HG02938 (cell line): ENCODE measurements around the gene PDK2.
"Not testable (repeated sequence)": the region's sequence is repeated elsewhere in the genome, so short reads cannot be mapped to it uniquely, and the experiment has no call there.

Experiments used
- ATAC-seq: cut with Tn5 transposase; IDR thresholded peaks from one replicate; pipeline ENCODE4 v1.9.1; 2021; ENCODE audit warnings: mild to moderate bottlenecking, moderate library complexity; ENCODE audit not compliant: unreplicated experiment

Gene PDK2

GRCh38 chr17:50058296-50058953 lies 36.7 kb upstream of the PDK2 start:
- no peak for ATAC-seq

GRCh38 chr17:50059256-50059655 lies 35.9 kb upstream of the PDK2 start:
- no peak for ATAC-seq

GRCh38 chr17:50059759-50060273 lies 35.3 kb upstream of the PDK2 start:
- ATAC-seq = no peak

GRCh38 chr17:50060951-50061712 lies 34.0 kb upstream of the PDK2 start:
- no peak for ATAC-seq

GRCh38 chr17:50061713-50062045 lies 33.5 kb upstream of the PDK2 start:
- ATAC-seq = not testable (repeated sequence)

- ATAC-seq = no peak
These were observed 32.6 kb upstream of the PDK2 start for GRCh38 chr17:50062293-50063243.

- ATAC-seq = no peak
These were observed 31.4 kb upstream of the PDK2 start for GRCh38 chr17:50063561-50064252.

- ATAC-seq = no peak
These were observed 30.7 kb upstream of the PDK2 start for GRCh38 chr17:50064253-50065001.

GRCh38 chr17:50065056-50065455 lies 30.1 kb upstream of the PDK2 start:
- ATAC-seq = no peak

- no peak for ATAC-seq
These were observed 28.2 kb upstream of the PDK2 start for GRCh38 chr17:50066995-50067394.

- ATAC-seq = no peak
These were observed 27.2 kb upstream of the PDK2 start for GRCh38 chr17:50067996-50068395.

GRCh38 chr17:50070908-50071680 lies 24.1 kb upstream of the PDK2 start:
- no peak for ATAC-seq

- ATAC-seq = no peak
These were observed 23.5 kb upstream of the PDK2 start for GRCh38 chr17:50071692-50072091.

GRCh38 chr17:50072130-50072529 lies 23.0 kb upstream of the PDK2 start:
- ATAC-seq = no peak

GRCh38 chr17:50072925-50073324 lies 22.2 kb upstream of the PDK2 start:
- ATAC-seq = no peak

- ATAC-seq = no peak
These were observed 20.9 kb upstream of the PDK2 start for GRCh38 chr17:50074227-50074626.

- ATAC-seq = no peak
These were observed 19.6 kb upstream of the PDK2 start for GRCh38 chr17:50075446-50076032.

GRCh38 chr17:50076221-50076590 lies 18.9 kb upstream of the PDK2 start:
- ATAC-seq = no peak
